GF-D8 (cell line): ENCODE results near the gene HOXB5.

Source experiments
- DNase-seq: peaks from one replicate; lab custom pipeline; 2025; lab: John Stamatoyannopoulos, UW

The HOXB5 gene

DNA sequence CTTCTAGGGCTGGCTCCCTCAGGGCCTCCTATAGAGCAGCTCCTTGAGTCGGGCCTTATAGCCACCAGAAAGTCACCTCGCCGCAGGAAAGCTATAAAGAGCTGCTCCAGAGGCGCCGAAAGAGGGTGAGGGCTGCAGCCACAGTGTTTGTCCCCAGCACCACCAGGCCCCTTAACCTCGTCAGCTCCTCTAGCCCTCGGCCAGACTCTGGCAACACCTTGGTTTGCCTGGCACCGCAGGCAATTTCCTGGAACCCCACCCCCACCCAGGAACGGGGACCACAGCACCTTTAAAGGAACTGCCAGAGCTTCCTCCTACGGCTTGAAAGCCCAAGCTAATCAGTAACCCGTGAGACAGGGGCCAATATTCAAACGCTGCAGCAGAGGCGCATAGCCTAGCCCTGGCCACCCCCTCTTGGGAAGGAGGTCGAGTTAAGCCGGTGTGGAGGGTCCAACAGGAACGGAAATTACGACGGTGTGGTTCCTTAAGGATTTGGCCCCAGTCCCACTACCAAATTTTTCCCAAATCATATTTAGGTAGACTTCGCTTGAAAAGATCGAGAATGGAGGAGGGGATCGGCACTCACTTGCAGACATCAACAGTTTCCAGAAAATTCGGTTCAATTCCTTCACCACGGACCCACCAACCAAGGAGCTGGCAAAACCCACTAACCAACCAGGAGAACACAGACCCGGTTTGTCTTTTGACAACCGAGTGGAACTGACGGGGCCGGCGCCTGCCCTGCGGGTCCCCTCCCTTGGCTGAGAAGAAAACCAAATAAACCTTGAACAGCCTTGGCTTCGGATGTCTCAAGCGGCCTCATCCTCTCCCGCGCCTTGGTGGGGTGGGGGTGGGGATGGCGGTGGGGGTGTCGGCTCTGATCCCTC is 8.2 kb upstream of the HOXB5 start:
- DNase-seq = no peak

DNA sequence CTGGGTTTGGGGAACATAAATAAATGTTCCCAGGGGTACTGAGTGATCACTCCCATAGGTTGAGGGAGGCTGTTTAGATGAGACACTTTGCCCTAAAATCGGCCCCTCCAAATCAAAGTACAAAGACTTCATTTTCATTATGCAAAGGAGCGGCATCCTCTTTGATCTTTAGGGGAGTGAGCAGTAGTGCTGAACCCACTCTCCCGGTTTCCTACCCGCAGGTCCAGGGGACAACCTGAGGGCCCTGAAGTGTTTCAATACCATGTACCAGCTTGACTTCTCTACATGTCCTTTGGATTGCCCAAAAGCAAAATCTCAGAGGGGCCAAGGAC is 7.6 kb upstream of the HOXB5 start:
- DNase-seq = no peak

DNA sequence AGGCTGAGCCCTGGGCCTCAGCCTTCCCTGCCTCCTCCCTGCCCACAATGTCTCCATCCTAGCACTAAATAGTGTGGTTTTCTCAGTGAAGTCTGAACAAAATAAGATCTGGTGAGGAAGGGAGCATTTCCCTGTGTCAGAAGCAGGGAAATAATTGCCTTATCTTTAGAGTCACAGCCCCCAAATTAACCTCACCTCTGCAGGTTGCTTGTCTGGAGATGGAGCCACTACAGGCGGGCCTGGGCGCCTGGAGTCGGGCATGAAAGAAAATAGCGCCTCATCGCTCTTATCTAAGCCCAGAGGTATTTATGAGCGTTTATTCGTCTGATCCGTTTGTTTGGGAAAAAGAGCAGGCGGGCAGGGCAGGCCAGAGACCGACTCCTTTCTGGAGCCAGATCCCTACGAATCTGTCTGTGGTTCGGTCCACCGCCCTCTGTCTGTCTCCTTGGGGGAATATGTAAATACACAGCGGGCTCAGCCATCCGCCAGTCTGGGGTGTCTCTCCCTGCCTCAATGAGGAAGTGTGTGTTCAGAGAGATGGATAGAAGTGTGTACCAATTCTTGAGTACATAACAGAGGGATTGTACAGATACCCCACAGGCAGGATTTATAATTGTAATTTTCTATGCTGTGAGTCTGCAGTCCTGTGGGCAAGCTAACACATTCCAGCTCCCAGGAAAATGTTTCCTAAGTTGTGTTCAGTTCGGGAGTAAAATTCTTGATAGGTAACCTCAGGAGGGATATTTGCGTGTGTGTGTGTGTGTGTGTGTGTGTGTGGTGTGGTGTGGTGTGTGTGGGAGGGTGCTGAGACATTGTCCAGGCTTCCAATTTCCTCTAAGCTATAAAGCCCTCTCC is 6.9 kb upstream of the HOXB5 start:
- no peak for DNase-seq

DNA sequence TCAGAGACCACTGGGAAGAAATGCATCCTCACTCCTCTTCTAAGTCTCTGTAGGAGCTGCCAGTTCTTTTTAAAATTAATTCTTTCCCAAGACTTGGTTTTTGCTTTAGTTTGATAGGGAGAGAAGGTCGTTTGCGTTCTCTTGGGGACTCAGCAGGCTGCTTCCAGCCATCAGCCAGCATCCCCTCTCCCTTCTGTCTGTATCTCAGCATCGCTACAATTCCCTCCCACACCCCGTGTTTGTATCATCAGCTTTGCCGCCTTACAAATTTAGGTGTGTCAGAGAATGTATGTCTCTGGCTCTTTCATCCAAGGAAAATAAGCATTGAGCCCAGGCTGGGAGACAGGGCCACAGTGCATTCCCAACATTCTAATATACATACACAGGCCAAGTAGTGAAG is 5.8 kb upstream of the HOXB5 start:
- DNase-seq = no peak

DNA sequence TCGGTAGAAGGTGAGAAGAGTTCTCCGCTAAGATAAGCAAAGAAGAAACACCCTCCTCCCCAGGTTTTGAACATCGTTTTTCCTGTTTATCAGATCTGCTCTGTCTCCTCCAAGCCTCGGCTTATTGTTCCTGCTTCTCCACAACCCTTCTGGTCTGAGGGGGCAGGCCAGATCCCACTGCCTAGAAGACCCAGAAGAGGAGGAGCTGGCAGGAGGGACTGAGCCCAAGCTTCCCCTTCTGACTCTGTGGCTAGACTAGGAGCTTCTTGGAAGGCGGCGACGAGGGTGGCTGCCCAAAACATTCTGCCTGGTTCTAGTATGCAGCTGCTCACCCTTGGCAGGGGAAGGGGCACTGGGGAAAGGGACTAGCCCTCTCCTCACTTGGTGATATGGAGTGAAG is 5.2 kb upstream of the HOXB5 start:
- no peak for DNase-seq

DNA sequence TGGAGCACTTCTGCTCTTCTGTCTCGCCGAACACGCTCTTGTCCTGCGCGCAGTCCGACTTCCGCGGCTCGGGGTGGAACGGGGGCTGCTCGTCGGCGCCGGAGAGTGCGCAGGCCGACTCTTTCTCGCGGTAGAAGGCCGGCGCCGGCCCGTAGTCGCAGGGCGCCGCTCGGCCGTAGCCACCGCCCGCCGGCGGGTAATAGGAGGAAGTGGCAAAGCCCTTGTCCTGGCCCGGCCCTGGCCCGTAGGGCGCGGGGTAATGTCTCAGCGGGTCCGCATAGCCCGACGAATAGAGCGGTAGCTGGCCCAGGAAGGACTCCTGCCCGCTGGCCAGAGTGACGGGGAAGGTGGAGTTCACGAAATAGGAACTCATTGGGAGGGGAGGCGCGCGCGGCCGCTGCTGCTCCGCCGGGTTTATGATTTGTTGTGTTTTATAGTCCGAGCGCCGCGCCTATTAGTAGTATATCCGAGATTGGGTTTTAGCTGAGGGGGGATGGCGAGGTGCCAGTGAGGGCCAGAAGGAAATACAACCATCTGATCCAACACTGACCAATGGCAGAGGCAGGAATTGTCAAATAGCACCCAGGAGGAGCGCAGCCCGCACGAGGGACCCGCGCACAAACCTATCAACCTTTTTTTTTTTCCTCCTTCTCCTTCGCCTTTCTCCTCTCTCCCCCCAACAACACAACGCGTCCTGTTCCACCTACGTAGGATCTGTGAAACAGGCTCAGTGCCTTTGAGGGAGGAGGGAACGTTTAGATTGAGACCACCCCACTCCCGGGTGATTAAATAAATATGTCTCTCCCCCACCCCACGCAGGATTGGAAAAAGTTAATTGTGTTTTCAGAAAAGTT is 4.4 kb upstream of the HOXB5 start:
- no peak for DNase-seq

DNA sequence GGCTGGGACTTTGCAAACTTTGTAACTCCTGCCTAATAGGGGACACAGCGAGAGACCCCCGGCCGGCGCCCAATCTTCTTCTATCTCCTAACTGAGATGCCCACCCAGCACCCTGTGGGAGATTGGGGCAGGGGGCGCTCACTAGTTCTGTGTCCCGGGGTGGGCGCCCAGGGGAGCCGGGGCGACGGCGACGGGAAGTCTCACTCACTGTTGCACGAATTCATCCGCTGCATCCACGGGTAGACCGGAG is 3.9 kb upstream of the HOXB5 start:
- DNase-seq = no peak

DNA sequence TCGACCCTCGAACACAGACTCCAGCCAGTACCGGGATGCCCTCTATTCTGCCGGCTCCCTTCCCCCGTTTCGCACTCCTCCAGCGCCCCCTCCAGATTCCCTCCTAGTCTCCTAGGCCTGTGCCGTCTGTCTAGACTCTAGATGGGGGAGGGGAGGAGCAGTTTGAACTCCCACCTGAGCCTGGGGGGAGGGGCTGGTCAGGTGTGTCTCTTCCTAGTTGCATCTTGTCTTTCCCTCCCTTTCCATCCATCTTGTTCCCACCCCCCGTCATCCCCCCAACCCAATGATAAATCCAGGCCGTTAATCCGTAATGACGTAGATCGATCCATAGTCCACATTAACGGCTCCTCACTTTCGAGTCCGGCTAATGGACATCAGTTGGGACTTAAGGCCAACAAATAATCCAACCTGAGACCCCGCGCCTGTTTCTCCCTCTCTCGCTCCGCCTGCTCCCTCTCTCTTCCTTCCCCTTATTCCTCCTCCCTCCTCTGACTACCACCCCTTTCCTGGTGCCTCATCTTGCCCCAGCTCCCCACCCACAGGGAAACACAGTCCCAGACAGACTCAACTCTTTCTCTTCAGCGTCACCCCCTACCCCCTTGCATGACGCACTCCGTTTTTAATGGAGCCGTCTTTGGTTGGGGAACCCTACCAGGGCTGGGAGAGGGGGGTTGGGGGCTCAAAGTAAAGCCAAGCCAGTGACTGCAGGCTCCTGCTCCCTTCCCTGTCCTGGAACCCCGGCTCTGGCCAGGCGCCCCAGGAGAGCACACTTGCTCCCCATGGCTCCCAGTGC is 3.4 kb upstream of the HOXB5 start:
- no peak for DNase-seq

DNA sequence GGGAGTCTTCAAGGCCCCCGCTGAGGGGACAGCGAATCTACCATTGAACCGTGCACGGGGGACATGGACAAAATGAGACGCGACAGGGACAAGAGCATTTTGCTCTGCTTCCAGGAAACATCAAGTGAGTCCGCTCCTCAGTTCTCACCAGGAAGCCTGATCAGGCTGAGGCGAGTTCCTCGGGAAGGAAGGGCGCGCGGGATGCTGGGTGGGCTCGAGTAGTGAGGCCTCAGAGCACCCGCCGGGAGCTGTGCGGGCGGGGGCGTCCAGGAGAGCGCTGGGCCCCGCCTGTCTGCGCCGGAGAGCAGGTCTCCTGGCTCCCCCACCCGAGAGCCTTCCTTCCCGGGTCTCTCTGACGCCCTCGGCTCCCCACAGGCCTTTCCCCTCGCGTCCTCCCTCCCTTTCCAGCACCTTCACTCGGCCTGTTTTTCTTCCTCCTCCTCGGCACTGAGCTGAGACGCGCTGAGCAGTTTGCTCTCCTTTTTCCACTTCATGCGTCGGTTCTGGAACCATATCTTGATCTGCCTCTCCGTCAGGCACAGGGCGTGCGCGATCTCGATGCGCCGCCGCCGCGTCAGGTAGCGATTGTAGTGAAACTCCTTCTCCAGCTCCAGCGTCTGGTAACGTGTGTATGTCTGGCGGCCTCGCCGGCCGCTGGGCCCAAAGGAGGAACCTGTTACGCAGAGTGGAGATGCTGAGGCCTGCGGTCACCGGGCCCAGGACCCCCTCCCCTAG is 2.6 kb upstream of the HOXB5 start:
- DNase-seq = no peak

DNA sequence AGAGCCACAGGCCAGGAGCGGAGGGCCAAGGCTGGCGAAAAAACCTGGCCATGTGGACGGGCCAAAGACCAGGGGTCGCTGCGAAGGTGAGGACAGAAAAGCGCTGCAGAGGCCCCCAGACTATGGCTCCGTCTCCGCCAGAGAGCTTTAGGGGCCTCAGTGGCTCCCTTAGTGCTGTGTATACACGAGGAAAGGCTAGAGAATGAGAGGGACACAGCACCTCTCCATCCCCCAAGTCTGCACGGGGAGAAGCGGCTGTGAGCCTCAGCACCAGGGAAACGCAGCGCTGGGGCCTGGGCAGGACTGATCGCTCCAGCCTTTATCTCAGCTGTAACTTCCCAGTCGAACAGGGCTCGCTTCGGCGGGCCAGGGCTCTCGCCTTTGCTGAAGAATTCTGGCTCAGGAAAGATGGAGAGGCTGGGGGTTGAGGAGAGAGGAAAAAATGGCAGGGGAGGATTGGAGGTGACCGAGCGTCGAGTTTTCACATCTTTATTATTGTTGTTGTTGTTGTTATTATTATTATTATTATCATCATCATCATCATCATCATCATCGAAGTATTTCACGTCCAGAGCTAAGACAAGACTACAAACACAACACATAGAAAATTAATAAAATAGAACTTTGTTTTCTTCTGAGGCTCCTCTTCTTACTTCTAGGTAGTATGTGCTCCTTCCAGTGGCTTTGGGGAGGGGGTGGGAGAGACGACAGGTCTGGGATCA is 1.9 kb upstream of the HOXB5 start:
- DNase-seq = no peak

DNA sequence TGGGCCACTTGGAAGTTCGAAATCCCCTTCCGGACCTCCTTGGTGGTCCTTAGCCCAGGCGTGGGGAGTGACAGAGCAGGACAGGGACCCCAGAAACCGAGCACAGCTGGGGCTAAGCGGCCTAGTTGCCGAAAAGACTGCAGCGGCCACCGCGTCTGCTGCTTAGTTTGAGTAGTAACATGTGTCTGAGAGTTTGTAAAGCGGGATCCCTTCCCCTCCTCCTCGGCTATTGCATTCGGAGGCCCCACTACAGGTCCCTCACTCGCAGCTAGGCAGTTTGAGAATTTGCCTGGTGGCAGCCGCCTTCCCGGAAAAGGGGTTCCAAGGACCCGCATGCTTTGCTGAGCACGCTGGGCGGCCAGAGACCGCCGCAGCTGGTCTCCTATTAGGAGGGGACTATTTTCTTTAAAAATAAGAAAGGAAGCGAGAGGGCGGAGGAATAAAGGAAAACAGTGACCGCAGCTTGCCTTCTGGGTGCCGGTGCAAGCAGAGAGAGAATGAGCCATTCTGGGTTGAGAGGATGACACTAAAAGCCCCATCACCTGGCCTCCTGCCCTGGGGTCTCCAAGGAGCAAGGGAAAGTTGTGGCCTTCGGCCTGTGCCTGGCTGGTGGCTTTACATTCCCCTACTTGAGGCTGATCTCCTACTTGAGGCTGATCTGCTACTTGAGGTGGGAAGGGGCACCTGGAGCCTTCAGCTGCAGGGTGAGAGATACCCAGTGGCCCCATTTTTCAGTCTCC is 1.1 kb upstream of the HOXB5 start:
- DNase-seq = no peak

DNA sequence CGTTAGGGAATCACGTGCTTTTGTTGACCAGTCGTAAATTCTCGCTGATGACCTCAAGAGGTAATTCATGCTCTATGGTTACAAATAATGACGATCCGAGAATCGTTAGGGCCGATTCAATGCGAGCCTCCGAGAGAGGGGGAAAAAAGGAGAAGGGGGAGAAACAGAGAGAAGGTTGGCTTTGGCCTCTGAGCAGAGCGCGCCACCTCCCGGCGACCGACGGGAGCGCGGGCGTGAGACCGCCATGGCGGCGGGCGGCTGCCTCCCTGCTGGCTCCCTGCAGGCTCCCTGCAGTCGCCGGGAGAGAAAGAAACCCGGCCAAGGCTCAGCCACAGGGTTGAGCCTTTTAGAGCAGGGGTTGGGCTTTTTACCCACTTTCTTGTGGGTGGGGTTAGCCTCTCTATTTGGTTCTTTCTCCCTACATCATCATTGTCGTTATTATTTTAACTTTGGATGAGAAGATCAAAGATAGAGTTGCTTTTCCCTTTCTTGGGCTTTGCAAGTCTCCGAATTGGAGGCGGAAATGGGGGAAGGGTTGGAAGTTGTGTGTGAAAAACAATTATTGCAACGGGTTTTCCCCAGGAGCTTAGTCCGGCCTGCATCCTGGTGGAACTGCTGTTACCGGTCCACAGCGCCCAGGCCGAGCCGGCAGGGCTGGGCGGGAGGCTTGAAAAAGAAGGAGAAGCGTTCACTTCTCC is 410 bp upstream of the HOXB5 start:
- DNase-seq = no peak

DNA sequence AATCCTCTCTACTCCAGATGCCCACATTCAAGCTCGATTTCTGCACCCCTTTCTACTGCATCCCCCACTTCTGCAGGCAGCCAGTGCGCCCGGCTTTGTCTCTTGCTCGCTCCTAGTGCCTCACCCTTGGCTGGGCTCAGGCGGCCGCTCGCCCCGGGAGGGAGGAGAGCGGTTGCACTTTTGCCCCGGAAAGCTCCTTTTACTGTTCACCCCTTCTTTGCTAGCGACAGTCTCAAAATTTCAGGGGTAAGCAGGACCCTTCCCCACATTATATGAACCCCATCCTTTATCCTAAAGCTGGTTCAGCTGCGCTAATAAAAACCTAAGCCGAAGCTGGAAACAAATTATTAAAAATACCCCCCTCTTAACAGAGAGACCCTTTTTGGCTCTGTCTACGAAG is 1.0 kb downstream of the HOXB5 start:
- DNase-seq = no peak

DNA sequence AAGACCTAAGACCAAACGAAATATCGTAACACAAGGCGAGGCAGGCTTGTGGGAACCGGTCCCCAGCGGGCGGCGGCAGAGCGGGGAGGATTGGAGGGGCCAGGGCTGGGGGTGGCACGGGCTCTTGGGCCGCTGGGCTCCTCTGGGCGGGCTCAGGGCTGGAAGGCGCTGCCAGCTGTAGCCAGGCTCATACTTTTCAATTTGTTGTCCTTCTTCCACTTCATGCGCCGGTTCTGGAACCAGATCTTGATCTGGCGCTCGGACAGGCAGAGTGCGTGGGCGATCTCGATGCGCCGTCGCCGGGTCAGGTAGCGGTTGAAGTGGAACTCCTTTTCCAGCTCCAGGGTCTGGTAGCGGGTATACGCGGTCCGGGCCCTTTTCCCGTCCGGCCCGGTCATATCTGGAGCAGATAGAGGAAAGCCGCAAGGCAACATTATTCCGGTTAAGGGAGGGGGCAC is 1.5 kb downstream of the HOXB5 start:
- no peak for DNase-seq

DNA sequence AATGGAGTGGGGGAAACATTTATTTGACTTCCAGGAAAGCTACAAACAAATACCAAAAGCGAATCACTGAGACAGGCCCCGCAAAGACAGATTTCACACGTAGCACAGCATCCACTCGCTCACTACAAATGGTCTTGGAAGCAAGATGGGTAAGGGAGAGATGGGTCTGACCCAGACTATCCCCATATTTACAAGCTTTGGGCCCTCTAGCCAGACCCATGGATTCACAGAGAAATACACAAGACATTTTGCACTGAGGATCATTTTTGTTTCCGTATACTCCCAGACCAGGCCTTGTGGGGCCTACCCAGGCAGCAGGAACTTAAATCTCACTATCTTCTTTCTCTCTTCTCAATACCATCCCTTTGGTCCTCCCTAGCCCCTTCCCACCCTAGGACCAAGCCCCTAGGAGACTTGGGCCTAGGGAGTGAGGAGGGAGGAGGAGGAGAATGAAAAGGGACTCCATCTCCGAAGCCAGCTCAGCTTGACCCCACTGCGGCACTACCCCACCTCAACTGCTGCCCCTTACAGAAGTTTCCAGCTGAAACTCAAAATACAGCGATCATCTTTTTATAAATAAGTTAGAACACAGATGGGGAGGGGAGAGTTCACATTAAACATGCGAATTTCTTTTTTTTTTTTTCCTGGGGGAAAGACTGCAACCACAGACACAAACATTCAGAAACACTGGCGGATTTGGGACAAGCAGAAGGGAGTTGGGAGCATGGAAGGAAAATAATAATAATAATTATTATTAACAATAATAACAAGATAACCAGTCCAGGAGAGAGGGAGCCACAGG is 2.1 kb downstream of the HOXB5 start:
- DNase-seq = no peak

DNA sequence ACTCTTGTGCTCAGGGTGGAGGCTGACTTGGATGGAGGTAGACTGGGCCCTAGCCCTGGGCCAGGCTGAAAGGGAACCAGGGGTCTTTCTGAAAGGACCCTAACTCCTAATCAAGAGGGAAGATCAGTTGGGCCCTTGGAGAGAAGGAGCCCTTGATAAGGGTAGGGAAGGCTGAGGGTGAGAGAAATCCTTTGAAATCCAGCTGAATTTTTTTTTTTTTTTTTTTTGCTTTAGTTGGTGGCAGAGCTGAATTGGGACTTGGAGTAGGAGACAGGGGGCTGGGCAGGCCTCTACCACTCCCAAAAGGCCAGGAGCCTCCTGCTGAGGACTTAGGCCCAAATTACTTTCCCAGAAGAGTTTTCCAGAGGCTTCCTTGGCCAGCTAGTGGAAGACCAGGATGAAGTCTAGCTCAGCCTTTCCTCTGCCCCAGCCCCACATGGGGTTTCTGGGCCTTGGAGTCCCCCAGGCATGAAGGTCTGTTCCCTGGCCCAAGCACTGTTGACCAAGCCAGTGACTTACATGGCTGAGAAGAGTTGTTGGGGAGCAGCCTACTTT is 2.9 kb downstream of the HOXB5 start:
- DNase-seq = no peak

DNA sequence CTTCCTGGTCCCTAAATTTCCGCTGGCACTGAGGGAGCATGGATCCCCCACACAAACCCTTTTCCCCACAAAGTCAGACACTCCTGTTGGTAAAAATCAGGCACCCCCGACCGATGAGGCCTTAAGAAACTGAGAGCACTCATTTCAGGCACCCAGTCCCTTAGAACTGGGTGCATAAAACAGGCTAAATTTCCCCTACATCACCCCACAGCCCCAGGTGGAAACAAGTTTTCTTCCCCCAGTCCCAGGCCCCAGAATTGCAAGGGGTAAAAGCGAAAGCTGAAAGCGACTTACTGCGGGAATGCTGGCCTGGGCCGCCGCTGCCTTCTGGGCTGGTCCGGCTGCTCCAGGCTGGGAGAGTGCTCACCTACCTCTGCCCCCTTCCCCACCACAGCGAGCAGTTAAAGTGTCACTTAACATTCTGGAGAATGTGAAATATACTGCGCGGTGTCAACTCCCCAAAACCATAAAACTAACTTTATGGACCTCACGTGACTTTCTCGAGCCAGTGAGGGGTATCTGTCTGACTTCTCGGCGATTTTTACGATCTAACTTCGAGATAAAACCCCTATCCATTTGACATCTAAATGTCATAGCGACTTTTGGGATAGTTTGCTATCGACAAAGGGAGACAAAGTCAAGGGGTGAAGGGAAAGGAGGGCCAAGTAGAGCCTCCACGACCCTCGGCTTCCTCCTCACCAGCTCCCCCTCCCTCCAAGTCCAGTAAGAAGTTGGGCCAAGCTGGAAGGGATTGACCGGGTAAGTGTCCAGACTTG is 3.6 kb downstream of the HOXB5 start, which contains the start of gene HOXB3:
Gene HOXB3, minus strand, starts transcription at position 411 of the 776 bp plus-strand sequence. CDS start 37,767 bp downstream, outside the sequence.
- DNase-seq = no peak
